ENCODE results near the gene SVEP1. TPM values are rescaled to one million over a fixed set of nuclear protein-coding genes. Genes with fewer than 3 reads are reported as not detected.

SVEP1 gene
- total and polyA plus RNA-seq, 2 donors (not counting 1 experiment from before 2014, with no cell fraction given): not detected

DNA sequence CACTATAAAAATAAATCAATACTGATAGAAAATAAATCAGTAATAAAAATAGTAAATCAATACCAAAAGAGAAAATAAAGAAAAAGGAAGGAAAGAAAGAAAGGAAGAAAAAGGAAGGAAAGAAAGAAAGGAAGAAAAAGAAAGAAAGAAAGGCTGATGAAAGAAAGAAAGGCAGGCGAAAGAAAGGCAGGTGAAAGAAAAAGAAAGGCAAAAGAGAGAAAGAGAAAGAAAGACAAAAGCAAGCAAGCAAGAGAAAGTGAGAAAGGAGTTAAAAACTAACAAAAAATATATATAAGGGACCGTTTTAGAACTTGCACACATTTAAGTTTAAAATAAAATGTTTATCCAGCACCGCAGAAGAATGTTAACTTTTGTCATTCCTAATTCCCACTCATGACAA is 116.0 kb downstream of the SVEP1 start:
- Histone ChIP-seq H3K79me2 (ENCODE audit: control insufficient read depth, insufficient read depth, low read length) (no peaks in the 10 kb centered on the region), H3K36me3 (replicated peaks in 1 of 2; ENCODE audit: control extremely low read depth in 1 of 2, control insufficient read depth in 1 of 2, extremely low read depth in 1 of 2, insufficient read depth in 2 of 2, low read length in 1 of 2) (no peaks in the 10 kb centered on the region), H3K27me3 (replicated peaks in 1 of 4; ENCODE audit: control extremely low read depth in 1 of 4, control insufficient read depth in 3 of 4, insufficient read depth in 4 of 4, low read length in 3 of 4) (no peaks in the 10 kb centered on the region), H3K4me3 (ENCODE audit: control extremely low read depth in 1 of 5, extremely low read depth in 1 of 5, insufficient read depth in 1 of 5, low read depth in 2 of 5, low read length in 4 of 5) (no peak overlapping the region), H3K9ac (ENCODE audit: low read length) (no peak overlapping the region), H4K20me1 (ENCODE audit: control insufficient read depth, insufficient read depth, low read length, poor library complexity, severe bottlenecking) (no peaks in the 10 kb centered on the region), H3K4me2 (replicated peaks; ENCODE audit: low read depth, low read length, poor library complexity, severe bottlenecking) (no peak overlapping the region), H3K4me1 (ENCODE audit: control insufficient read depth in 2 of 2, insufficient read depth in 2 of 2, low read length in 2 of 2) (no peaks in the 10 kb centered on the region), H3K9me3 (ENCODE audit: control extremely low read depth in 1 of 3, control insufficient read depth in 2 of 3, insufficient read depth in 1 of 3, low read length in 2 of 3) (no peaks in the 10 kb centered on the region), H2AFZ (ENCODE audit: insufficient read depth, low read depth, low read length, poor library complexity, severe bottlenecking) (no peak overlapping the region), H3K27ac (ENCODE audit: low read length in 2 of 2) (no peak overlapping the region)
- TF ChIP-seq, protein P1, sequence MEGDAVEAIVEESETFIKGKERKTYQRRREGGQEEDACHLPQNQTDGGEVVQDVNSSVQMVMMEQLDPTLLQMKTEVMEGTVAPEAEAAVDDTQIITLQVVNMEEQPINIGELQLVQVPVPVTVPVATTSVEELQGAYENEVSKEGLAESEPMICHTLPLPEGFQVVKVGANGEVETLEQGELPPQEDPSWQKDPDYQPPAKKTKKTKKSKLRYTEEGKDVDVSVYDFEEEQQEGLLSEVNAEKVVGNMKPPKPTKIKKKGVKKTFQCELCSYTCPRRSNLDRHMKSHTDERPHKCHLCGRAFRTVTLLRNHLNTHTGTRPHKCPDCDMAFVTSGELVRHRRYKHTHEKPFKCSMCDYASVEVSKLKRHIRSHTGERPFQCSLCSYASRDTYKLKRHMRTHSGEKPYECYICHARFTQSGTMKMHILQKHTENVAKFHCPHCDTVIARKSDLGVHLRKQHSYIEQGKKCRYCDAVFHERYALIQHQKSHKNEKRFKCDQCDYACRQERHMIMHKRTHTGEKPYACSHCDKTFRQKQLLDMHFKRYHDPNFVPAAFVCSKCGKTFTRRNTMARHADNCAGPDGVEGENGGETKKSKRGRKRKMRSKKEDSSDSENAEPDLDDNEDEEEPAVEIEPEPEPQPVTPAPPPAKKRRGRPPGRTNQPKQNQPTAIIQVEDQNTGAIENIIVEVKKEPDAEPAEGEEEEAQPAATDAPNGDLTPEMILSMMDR (IDR thresholded peaks at IDR 0.05): no peak
- TF ChIP-seq EZH2 (IDR thresholded peaks at IDR 0.05; ENCODE audit: borderline replicate concordance, insufficient read depth, low read depth, low read length, poor library complexity, severe bottlenecking): no peak
- H3K27ac Mint-ChIP-seq: no peak overlapping the region
- ChIA-PET POLR2A (no interaction called here), CTCF (no interaction called here)
- ATAC-seq (ENCODE audit: low read depth) (no peak), DNase-seq (no peak)
- no peak overlapping the region for H3K4me3 Mint-ChIP-seq
- no peaks in the 10 kb centered on the region for H3K9me3 Mint-ChIP-seq (ENCODE audit: insufficient read depth)
- no peaks in the 10 kb centered on the region for H3K4me1 Mint-ChIP-seq
- intact Hi-C loops (cut with micrococcal nuclease): no loop called here
- no peaks in the 10 kb centered on the region for H3K27me3 Mint-ChIP-seq
- WGBS (ENCODE audit: insufficient coverage): 88% methylated on average over 1 of the region's 3 CpGs

DNA sequence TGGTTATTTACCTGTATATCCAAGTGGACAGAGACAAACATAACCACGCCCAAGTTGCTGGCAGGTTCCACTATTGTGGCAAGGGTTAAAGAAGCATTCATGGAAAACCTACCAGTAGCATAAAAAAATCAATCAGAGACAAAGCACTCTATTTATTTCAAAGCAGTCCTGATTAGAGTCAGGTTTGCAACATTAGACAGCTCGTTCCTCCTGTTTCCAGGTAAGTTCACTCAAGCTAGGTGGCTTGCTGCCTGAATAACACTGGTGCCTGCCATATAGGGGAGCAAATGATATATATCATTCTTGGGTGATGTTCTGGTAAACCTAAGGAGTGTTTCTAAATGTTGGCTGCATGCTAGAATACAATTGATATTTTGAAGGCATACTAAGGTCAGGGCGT is 122.3 kb downstream of the SVEP1 start:
- TF ChIP-seq EZH2 (IDR thresholded peaks at IDR 0.05; ENCODE audit: borderline replicate concordance, insufficient read depth, low read depth, low read length, poor library complexity, severe bottlenecking): no peak
- TF ChIP-seq, protein P1 (IDR thresholded peaks at IDR 0.05): no peak
- Mint-ChIP-seq H3K9me3 (ENCODE audit: insufficient read depth) (no peaks in the 10 kb centered on the region), H3K27me3 (peaks cover 4% of the 10 kb centered on the region), H3K4me3 (no peak overlapping the region), H3K27ac (no peak overlapping the region), H3K4me1 (no peaks in the 10 kb centered on the region)
- no peaks in the 10 kb centered on the region for H3K79me2 ChIP-seq (ENCODE audit: control insufficient read depth, insufficient read depth, low read length)
- no peak overlapping the region for H3K27ac ChIP-seq (ENCODE audit: low read length in 2 of 2)
- H3K36me3 ChIP-seq (replicated peaks in 1 of 2; ENCODE audit: control extremely low read depth in 1 of 2, control insufficient read depth in 1 of 2, extremely low read depth in 1 of 2, insufficient read depth in 2 of 2, low read length in 1 of 2): no peaks in the 10 kb centered on the region
- no peaks in the 10 kb centered on the region for H3K9me3 ChIP-seq (ENCODE audit: control extremely low read depth in 1 of 3, control insufficient read depth in 2 of 3, insufficient read depth in 1 of 3, low read length in 2 of 3)
- no peak overlapping the region for H3K4me2 ChIP-seq (replicated peaks; ENCODE audit: low read depth, low read length, poor library complexity, severe bottlenecking)
- H4K20me1 ChIP-seq (ENCODE audit: control insufficient read depth, insufficient read depth, low read length, poor library complexity, severe bottlenecking): no peaks in the 10 kb centered on the region
- H3K4me3 ChIP-seq (ENCODE audit: control extremely low read depth in 1 of 5, extremely low read depth in 1 of 5, insufficient read depth in 1 of 5, low read depth in 2 of 5, low read length in 4 of 5): no peak overlapping the region
- ChIA-PET CTCF (no interaction called here), POLR2A (no interaction called here)
- H3K27me3 ChIP-seq (replicated peaks in 1 of 4; ENCODE audit: control extremely low read depth in 1 of 4, control insufficient read depth in 3 of 4, insufficient read depth in 4 of 4, low read length in 3 of 4): peaks cover 0 to 4% (median 0%) of the 10 kb centered on the region in 4 experiments
- WGBS (ENCODE audit: insufficient coverage): 90% methylated on average over 2 of the region's 3 CpGs
- intact Hi-C loops (cut with micrococcal nuclease): no loop called here
- no peak overlapping the region for H2AFZ ChIP-seq (ENCODE audit: insufficient read depth, low read depth, low read length, poor library complexity, severe bottlenecking)
- ATAC-seq (ENCODE audit: low read depth) (no peak), DNase-seq (no peak)
- no peak overlapping the region for H3K9ac ChIP-seq (ENCODE audit: low read length)
- no peaks in the 10 kb centered on the region for H3K4me1 ChIP-seq (ENCODE audit: control insufficient read depth in 2 of 2, insufficient read depth in 2 of 2, low read length in 2 of 2)

All from B cell (primary cell).